Loucy (cell line): Measurements from ENCODE around the gene QSER1.
A peak's percentile ranks its signal among the peaks of the same experiment; 100 is the strongest.

Source experiments
- H2AFZ ChIP-seq: fragments of 200-600 bp; sonication (generic); 2 replicates; pipeline ENCODE4 v1.6.0; 2016; ENCODE audit warnings: antibody characterized with exemption, mild to moderate bottlenecking, low read length, moderate library complexity
- H3F3A ChIP-seq: fragments of 200-600 bp; 2 replicates; pipeline ENCODE4 v1.6.0; 2016; ENCODE audit warnings: antibody characterized with exemption, low read depth, mild to moderate bottlenecking
- H3K27me3 ChIP-seq: fragments of 200-600 bp; sonication (generic); 2 replicates; pipeline ENCODE4 v1.6.1; 2014; ENCODE audit warnings: low read length, mild to moderate bottlenecking; ENCODE audit not compliant: insufficient read depth, poor library complexity, severe bottlenecking
- H3K36me3 ChIP-seq: fragments of 200-600 bp; sonication (generic); 2 replicates; pipeline ENCODE4 v1.6.1; 2016; ENCODE audit warnings: low read length; ENCODE audit not compliant: insufficient read depth
- H3K4me1 ChIP-seq: fragments of 200-600 bp; sonication (generic); 2 replicates; pipeline ENCODE4 v1.5.1; 2014; ENCODE audit warnings: low read length, mild to moderate bottlenecking; ENCODE audit not compliant: insufficient read depth, poor library complexity, severe bottlenecking
- H3K4me2 ChIP-seq: fragments of 200-600 bp; sonication (generic); 2 replicates; pipeline ENCODE4 v1.6.0; 2014; ENCODE audit warnings: antibody characterized with exemption, low read length, low read depth, mild to moderate bottlenecking; ENCODE audit not compliant: poor library complexity, severe bottlenecking
- H3K4me3 ChIP-seq: fragments of 200-600 bp; sonication (generic); 2 replicates; pipeline ENCODE4 v1.5.1; 2014; ENCODE audit warnings: low read length, mild to moderate bottlenecking, mixed read lengths; ENCODE audit not compliant: poor library complexity, severe bottlenecking
- H3K79me2 ChIP-seq: fragments of 200-600 bp; sonication (generic); 2 replicates; pipeline ENCODE4 v1.6.1; 2014; ENCODE audit warnings: low read length; ENCODE audit not compliant: insufficient read depth
- H3K9ac ChIP-seq: fragments of 200-600 bp; sonication (generic); 2 replicates; pipeline ENCODE4 v1.6.0; 2014; ENCODE audit warnings: mild to moderate bottlenecking, low read depth, low read length, moderate library complexity; ENCODE audit not compliant: poor library complexity, severe bottlenecking
- H3K9me2 ChIP-seq: fragments of 200-600 bp; sonication (generic); replicated peaks from 2 replicates; pipeline ENCODE4 v1.6.1; 2016; ENCODE audit warnings: low read depth, low read length, mixed read lengths
- H3K9me3 ChIP-seq: fragments of 200-600 bp; sonication (generic); 2 replicates; pipeline ENCODE4 v1.6.1; 2014; ENCODE audit warnings: mild to moderate bottlenecking, antibody characterized with exemption, low read length, low read depth; ENCODE audit not compliant: insufficient read depth
- H4K20me1 ChIP-seq: fragments of 200-600 bp; sonication (generic); 2 replicates; pipeline ENCODE4 v1.6.0; 2014; ENCODE audit warnings: antibody characterized with exemption, low read length, mild to moderate bottlenecking; ENCODE audit not compliant: insufficient read depth, poor library complexity, severe bottlenecking
- CTCF ChIP-seq: fragments of 200-600 bp; sonication (generic); conservative IDR thresholded peaks from 2 replicates; pipeline ENCODE4 v1.5.1; 2014; ENCODE audit warnings: mild to moderate bottlenecking, antibody characterized with exemption, low read length
- EZH2phosphoT487 ChIP-seq: fragments of 200-600 bp; IDR thresholded peaks from 2 replicates; pipeline ENCODE4 v1.6.1; 2018; ENCODE audit warnings: antibody characterized with exemption, mild to moderate bottlenecking, moderate library complexity, borderline replicate concordance

QSER1 gene

GRCh38 chr11:32855601-32856000, 37.0 kb upstream of the QSER1 start:
- no peaks in the 10 kb centered on the region for H3K4me1 ChIP-seq
- H2AFZ ChIP-seq: no peak overlapping the region
- no peaks in the 10 kb centered on the region for H3K36me3 ChIP-seq
- no peaks in the 10 kb centered on the region for H3K27me3 ChIP-seq
- TF ChIP-seq EZH2phosphoT487: no peak
- TF ChIP-seq CTCF: no peak
- H3K79me2 ChIP-seq: no peaks in the 10 kb centered on the region
- H3K9me3 ChIP-seq: no peaks in the 10 kb centered on the region
- H4K20me1 ChIP-seq: no peaks in the 10 kb centered on the region
- H3K4me3 ChIP-seq: no peak overlapping the region
- H3K4me2 ChIP-seq: no peak overlapping the region
- no peak overlapping the region for H3K9ac ChIP-seq
- H3F3A ChIP-seq: no peaks in the 10 kb centered on the region
- H3K9me2 ChIP-seq: no peaks in the 10 kb centered on the region

GRCh38 chr11:32858731-32859130, 33.9 kb upstream of the QSER1 start:
- Histone ChIP-seq H3K9me3 (no peaks in the 10 kb centered on the region), H3K4me3 (no peak overlapping the region), H3K4me2 (no peak overlapping the region), H2AFZ (no peak overlapping the region), H3K36me3 (no peaks in the 10 kb centered on the region), H3K9ac (no peak overlapping the region), H3K79me2 (no peaks in the 10 kb centered on the region), H3K27me3 (no peaks in the 10 kb centered on the region), H3F3A (no peaks in the 10 kb centered on the region), H3K4me1 (no peaks in the 10 kb centered on the region), H3K9me2 (no peaks in the 10 kb centered on the region), H4K20me1 (no peaks in the 10 kb centered on the region)
- TF ChIP-seq CTCF (peak; percentile 37; the same call in 1 of the 2 replicates), EZH2phosphoT487 (no peak)

GRCh38 chr11:32861850-32862577, 30.6 kb upstream of the QSER1 start:
- TF ChIP-seq CTCF (no peak), EZH2phosphoT487 (no peak)
- no peaks in the 10 kb centered on the region for H3K9me2 ChIP-seq
- H4K20me1 ChIP-seq: no peaks in the 10 kb centered on the region
- H3K9ac ChIP-seq: no peak overlapping the region
- no peaks in the 10 kb centered on the region for H3K79me2 ChIP-seq
- no peaks in the 10 kb centered on the region for H3K27me3 ChIP-seq
- no peak overlapping the region for H3K4me3 ChIP-seq
- H2AFZ ChIP-seq: no peak overlapping the region
- H3F3A ChIP-seq: no peaks in the 10 kb centered on the region
- H3K4me1 ChIP-seq: no peaks in the 10 kb centered on the region
- no peak overlapping the region for H3K4me2 ChIP-seq
- no peaks in the 10 kb centered on the region for H3K9me3 ChIP-seq
- no peaks in the 10 kb centered on the region for H3K36me3 ChIP-seq
